ENCODE measurements around the gene RANBP3. TPM values are rescaled to one million over a fixed set of nuclear protein-coding genes. Genes with fewer than 3 reads are reported as not detected.

RANBP3 gene
- total and polyA plus RNA-seq, 2 of the 8 experiments (the other 6 are each of a cell fraction or from before 2014, with no cell fraction given), result 95.4 to 122 TPM

GRCh38 chr19:5882421-5882968, 95.4 kb downstream of the RANBP3 start (continued):
- TF ChIP-seq CHD2 (IDR thresholded peaks at IDR 0.05; ENCODE audit: low read length), result no peak
- no peak for TF ChIP-seq EZH2 (IDR thresholded peaks at IDR 0.05; ENCODE audit: low read depth, low read length, severe bottlenecking)
- no peak for TF ChIP-seq SP1 (IDR thresholded peaks at IDR 0.05; ENCODE audit: low read depth, low read length)
- no peak for TF ChIP-seq TCF12 (IDR thresholded peaks at IDR 0.05; ENCODE audit: low read depth, low read length)
- no peak for TF ChIP-seq EP300 (IDR thresholded peaks at IDR 0.05; ENCODE audit: borderline replicate concordance in 1 of 2, low read depth in 2 of 2, low read length in 2 of 2)

Data from H1 (cell line).